Frontal cortex (tissue), 4 donors: ENCODE data around the gene ZNF460. TPM values are rescaled to one million over a fixed set of nuclear protein-coding genes. Genes with fewer than 3 reads are reported as not detected.
"Not testable (repeated sequence)": the region's sequence is repeated elsewhere in the genome, so short reads cannot be mapped to it uniquely, and the experiment has no call there.

ENCODE experiments used
- DNase-seq, 2 donors: peaks; one replicate each; pipeline ENCODE4 v3.0.0; 2012; ENCODE audit warnings: low spot score in 2 of 2
- FAIRE-seq: peaks from 2 replicates; lab custom pipeline; 2012; peaks lifted over from hg19 to GRCh38; lab: Jason Lieb, UNC
- total RNA-seq: library from RNA; depleted of rRNA; stranded (reverse); fragments of >200 nt; gene quantifications from one replicate; pipeline ENCODE4 v1.2.3, GENCODE V29; 2014
- donor health status: control.
- donor health status: control.
- donor health status: control.

Gene ZNF460
- total RNA-seq, 1 donor from 2014 or later: 126 TPM

GRCh38 chr19:57278481-57278880, 1.8 kb upstream of the ZNF460 start:
- DNase-seq, FAIRE-seq: not testable (repeated sequence)

- DNase-seq (peak; percentile 75 to 88), FAIRE-seq (no peak)
Observed at GRCh38 chr19:57279418-57280164, 694 bp upstream of the ZNF460 start.

- DNase-seq: no peak
- FAIRE-seq: no peak
Observed at GRCh38 chr19:57280962-57281400, 696 bp downstream of the ZNF460 start.

GRCh38 chr19:57282011-57282643, 1.8 kb downstream of the ZNF460 start:
- DNase-seq (no peak), FAIRE-seq (no peak)

- DNase-seq: no peak
- no peak for FAIRE-seq
Observed at GRCh38 chr19:57288373-57288772, 8.1 kb downstream of the ZNF460 start.

- FAIRE-seq (no peak), DNase-seq (no peak)
Observed at GRCh38 chr19:57290970-57291369, 10.7 kb downstream of the ZNF460 start.

GRCh38 chr19:57292547-57292946, 12.3 kb downstream of the ZNF460 start:
- DNase-seq (no peak), FAIRE-seq (no peak)

- DNase-seq (no peak), FAIRE-seq (no peak)
Observed at GRCh38 chr19:57293719-57294118, 13.4 kb downstream of the ZNF460 start.

GRCh38 chr19:57302020-57302465, 21.8 kb downstream of the ZNF460 start:
- DNase-seq: no peak
- FAIRE-seq: no peak

GRCh38 chr19:57302727-57303401, 22.6 kb downstream of the ZNF460 start:
- FAIRE-seq (no peak), DNase-seq (no peak)

GRCh38 chr19:57305056-57305455, 24.8 kb downstream of the ZNF460 start:
- FAIRE-seq (no peak), DNase-seq (no peak)

- no peak for DNase-seq
- no peak for FAIRE-seq
Observed at GRCh38 chr19:57308514-57308913, 28.2 kb downstream of the ZNF460 start.

- DNase-seq: no peak
- no peak for FAIRE-seq
Observed at GRCh38 chr19:57310792-57311191, 30.5 kb downstream of the ZNF460 start.

- FAIRE-seq: no peak
- DNase-seq: no peak
Observed at GRCh38 chr19:57314146-57314545, 33.9 kb downstream of the ZNF460 start.

- DNase-seq (peak in 1 of 2 donors; percentile 26), FAIRE-seq (no peak)
Observed at GRCh38 chr19:57317503-57317902, 37.2 kb downstream of the ZNF460 start.

GRCh38 chr19:57319869-57320179, 39.5 kb downstream of the ZNF460 start:
- DNase-seq (no peak), FAIRE-seq (no peak)

- peak; percentile 94 to 99 for DNase-seq
- FAIRE-seq: peak; percentile 44
Observed at GRCh38 chr19:57320180-57321084, 40.1 kb downstream of the ZNF460 start, which contains the start of gene ZNF543. Gene ZNF543 (plus strand): TSS chr19:57320472. CDS start chr19:57320854, 382 bp downstream.

- FAIRE-seq (no peak), DNase-seq (no peak)
Observed at GRCh38 chr19:57321116-57321515, 40.8 kb downstream of the ZNF460 start.

- FAIRE-seq (no peak), DNase-seq (no peak)
Observed at GRCh38 chr19:57321751-57322150, 41.5 kb downstream of the ZNF460 start.

- DNase-seq (no peak), FAIRE-seq (no peak)
Observed at GRCh38 chr19:57324992-57325391, 44.7 kb downstream of the ZNF460 start.
